ENCODE data around the gene POU6F2. TPM values are rescaled to one million over a fixed set of nuclear protein-coding genes. Genes with fewer than 3 reads are reported as not detected.
A peak's percentile ranks its signal among the peaks of the same experiment; 100 is the strongest.

POU6F2 gene
- total and polyA plus RNA-seq, 2 of the 4 experiments (the other 2 are of a cell fraction) = not detected

- Histone ChIP-seq H2AK9ac (replicated peaks; ENCODE audit: low read depth, low read length, poor library complexity) (no peak overlapping the region), H3K27me3 (ENCODE audit: control insufficient read depth, insufficient read depth, low read length) (no peaks in the 10 kb centered on the region; the same call in 1 of the 2 replicates), H3K9me1 (ENCODE audit: insufficient read depth, low read length) (no peaks in the 10 kb centered on the region), H4K5ac (ENCODE audit: low read depth, low read length) (no peak overlapping the region), H3K4me1 (ENCODE audit: control insufficient read depth, insufficient read depth, low read length) (no peaks in the 10 kb centered on the region), H2AFZ (replicated peaks; ENCODE audit: low read length, poor library complexity) (no peak overlapping the region), H3K4me2 (ENCODE audit: low read depth, low read length) (no peak overlapping the region), H3K9me3 (ENCODE audit: control insufficient read depth, insufficient read depth, low read length) (no peaks in the 10 kb centered on the region), H3K36me3 (ENCODE audit: control insufficient read depth, insufficient read depth, low read length) (no peaks in the 10 kb centered on the region), H3K79me1 (ENCODE audit: low read depth in 1 of 2, low read length in 2 of 2) (no peaks in the 10 kb centered on the region), H4K8ac (ENCODE audit: low read depth in 2 of 2, low read length in 2 of 2) (no peak overlapping the region), H3K18ac (ENCODE audit: low read depth, low read length) (no peak overlapping the region), H2AK5ac (ENCODE audit: low read depth, low read length) (no peak overlapping the region), H3K56ac (ENCODE audit: extremely low read depth, insufficient read depth, low read length) (no peak overlapping the region), H3K27ac (ENCODE audit: insufficient read depth, low read length) (no peak overlapping the region), H3K9ac (ENCODE audit: low read depth, low read length) (no peak overlapping the region), H2BK20ac (ENCODE audit: low read depth, low read length) (no peak overlapping the region), H2BK5ac (ENCODE audit: low read depth, low read length, poor library complexity, severe bottlenecking) (no peak overlapping the region), H3K4ac (ENCODE audit: low read depth, low read length) (no peak overlapping the region), H4K20me1 (ENCODE audit: insufficient read depth, low read length) (no peaks in the 10 kb centered on the region), H3K14ac (replicated peaks; ENCODE audit: low read depth, low read length) (no peak overlapping the region), H2BK15ac (ENCODE audit: low read depth, low read length) (no peak overlapping the region), H3K23ac (ENCODE audit: low read depth, low read length) (no peak overlapping the region), H2BK120ac (ENCODE audit: low read depth, low read length) (no peak overlapping the region), H3K4me3 (ENCODE audit: insufficient read depth, low read depth, low read length) (no peak overlapping the region), H4K91ac (ENCODE audit: insufficient read depth, low read depth, low read length) (no peak overlapping the region)
- TF ChIP-seq CHD1 (IDR thresholded peaks at IDR 0.05; ENCODE audit: low read depth, low read length) = no peak
- no peak for TF ChIP-seq RCOR1 (IDR thresholded peaks at IDR 0.05; ENCODE audit: insufficient replicate concordance, low read length)
- no peak for TF ChIP-seq USF2 (IDR thresholded peaks at IDR 0.05; ENCODE audit: low read depth, low read length)
- TF ChIP-seq NFE2L2 (IDR thresholded peaks at IDR 0.05; ENCODE audit: low read depth, low read length) = no peak
- no peak for TF ChIP-seq ELK1 (IDR thresholded peaks at IDR 0.05; ENCODE audit: borderline replicate concordance, low read depth, low read length)
- no peak for TF ChIP-seq MAZ (IDR thresholded peaks at IDR 0.05; ENCODE audit: borderline replicate concordance, low read depth, low read length)
- peak; percentile 55 for TF ChIP-seq RAD21 (IDR thresholded peaks at IDR 0.05; ENCODE audit: low read length)
- no peak for TF ChIP-seq POLR2A (IDR thresholded peaks at IDR 0.05; ENCODE audit: low read depth, low read length)
- TF ChIP-seq RFX5 (IDR thresholded peaks at IDR 0.05; ENCODE audit: low read depth, low read length) = no peak
- TF ChIP-seq MXI1 (IDR thresholded peaks at IDR 0.05; ENCODE audit: borderline replicate concordance, low read depth, low read length) = no peak
- TF ChIP-seq MAFK (IDR thresholded peaks at IDR 0.05; ENCODE audit: low read depth, low read length) = no peak
- no peak for TF ChIP-seq FOS (IDR thresholded peaks at IDR 0.05; ENCODE audit: low read depth, low read length)
- TF ChIP-seq SMC3 (IDR thresholded peaks at IDR 0.05; ENCODE audit: low read depth, low read length) = peak; percentile 38
- no peak for TF ChIP-seq CEBPB (IDR thresholded peaks at IDR 0.05; ENCODE audit: low read depth, low read length)
- TF ChIP-seq CTCF (conservative IDR thresholded peaks at IDR 0.05; ENCODE audit: low read depth, low read length) = peak; percentile 74
- no peak for TF ChIP-seq BHLHE40 (IDR thresholded peaks at IDR 0.05; ENCODE audit: low read depth, low read length)
- in situ Hi-C loops (cut with MboI; ENCODE audit: low sequenced_read_pairs) (loop anchor here (25.0 kb wide), 1 partner anchor 530 kb away; no protein-coding TSS in a partner anchor), dilution Hi-C loops (cut with HindIII; ENCODE audit: low sequenced_read_pairs, unreplicated experiment) (no loop called here), intact Hi-C loops (cut with micrococcal nuclease) (loop anchor here (1.0 to 5.0 kb wide), 3 partner anchors 135 to 588 kb away; no protein-coding TSS in a partner anchor)
- ChIA-PET CTCF (interaction anchor here (0.6 to 1.2 kb wide), 3 partner anchors 13 to 376 kb away, joined by 3 to 5 read pairs (median 4); no protein-coding TSS in a partner anchor), POLR2A (ENCODE audit: unreplicated experiment) (no interaction called here)
- ATAC-seq (ENCODE audit: low read depth) (peak; percentile 53; the same call in 1 of the 2 replicates), DNase-seq (peak; percentile 25)
- no TSS peak for BruUV-seq (replicated peaks)
- WGBS, 2 experiments (ENCODE audit: extremely low coverage in 2 of 2, insufficient read length in 1 of 2) = no CpG with 5 or more reads among the region's 6 CpGs
Observed at GRCh38 chr7:38932509-38933168, 45.1 kb upstream of the POU6F2 start.

Measured in IMR-90 (cell line).